GM12801 (cell line): ENCODE measurements around the gene IGFBP5.

ENCODE experiments used
- CTCF ChIP-seq: IDR thresholded peaks from one replicate; pipeline ENCODE4 v1.5.1; 2011; ENCODE audit warnings: control low read depth; ENCODE audit not compliant: insufficient read length; ENCODE audit errors: extremely low read depth

IGFBP5 gene

GRCh38 chr2:216679658-216680024, 15.7 kb downstream of the IGFBP5 start:
- TF ChIP-seq CTCF: no peak

GRCh38 chr2:216678813-216679657, 16.3 kb downstream of the IGFBP5 start:
- TF ChIP-seq CTCF: no peak

GRCh38 chr2:216678098-216678465, 17.3 kb downstream of the IGFBP5 start:
- TF ChIP-seq CTCF: no peak

GRCh38 chr2:216677439-216678097, 17.8 kb downstream of the IGFBP5 start:
- no peak for TF ChIP-seq CTCF

GRCh38 chr2:216676630-216677029, 18.7 kb downstream of the IGFBP5 start:
- TF ChIP-seq CTCF: no peak

GRCh38 chr2:216674376-216674775, 21.0 kb downstream of the IGFBP5 start:
- TF ChIP-seq CTCF: no peak

- TF ChIP-seq CTCF: no peak
Measured at GRCh38 chr2:216673609-216674008, 21.7 kb downstream of the IGFBP5 start.
